Measurements from ENCODE around the gene KRT80. TPM values are rescaled to one million over a fixed set of nuclear protein-coding genes. Genes with fewer than 3 reads are reported as not detected.

KRT80 gene
- total and polyA plus RNA-seq, 2 experiments from 2014 or later: not detected

- H3K9me3 Mint-ChIP-seq: no peaks in the 10 kb centered on the region
- no peaks in the 10 kb centered on the region for H4K20me1 ChIP-seq (replicated peaks; ENCODE audit: insufficient read depth)
- no peaks in the 10 kb centered on the region for H3K79me2 ChIP-seq (replicated peaks; ENCODE audit: insufficient read depth)
- peak overlapping the region; percentile 69; the same call in 1 of the 2 replicates for H2AFZ ChIP-seq
- H3K27me3 ChIP-seq (ENCODE audit: insufficient read depth): no peaks in the 10 kb centered on the region
- no peaks in the 10 kb centered on the region for H3K36me3 ChIP-seq (ENCODE audit: insufficient read depth)
- DNase-seq (ENCODE audit: low spot score) (no peak), ATAC-seq (peak; percentile 15)
- no peaks in the 10 kb centered on the region for H3K9me2 ChIP-seq (ENCODE audit: insufficient read depth)
- peaks cover 4% of the 10 kb centered on the region for H3K27me3 Mint-ChIP-seq (ENCODE audit: insufficient read depth, low read depth, poor library complexity)
- H3K4me1 Mint-ChIP-seq: peaks cover 25% of the 10 kb centered on the region
- H3F3A ChIP-seq (replicated peaks; ENCODE audit: low read depth): no peaks in the 10 kb centered on the region
- no peak overlapping the region for H3K27ac Mint-ChIP-seq
- H3K27ac ChIP-seq (ENCODE audit: low read depth): no peak overlapping the region
- no peak for TF ChIP-seq POLR2AphosphoS5 (IDR thresholded peaks at IDR 0.05; ENCODE audit: low read depth)
- no peak for TF ChIP-seq ZNF331 (CRISPR knock-in tag; IDR thresholded peaks at IDR 0.05; ENCODE audit: low read depth)
- no peak for TF ChIP-seq CTCF (conservative IDR thresholded peaks at IDR 0.05; ENCODE audit: low read depth in 2 of 2)
- no peak for TF ChIP-seq EZH2phosphoT487 (IDR thresholded peaks at IDR 0.05; ENCODE audit: unreplicated experiment)
- no peak for TF ChIP-seq NANOG (IDR thresholded peaks at IDR 0.05; ENCODE audit: borderline replicate concordance)
- TF ChIP-seq CREB1 (CRISPR knock-in tag; IDR thresholded peaks at IDR 0.05; ENCODE audit: low read depth): no peak
- TF ChIP-seq REST (IDR thresholded peaks at IDR 0.05; ENCODE audit: unreplicated experiment): no peak
- no peak for TF ChIP-seq STAT1 (IDR thresholded peaks at IDR 0.05; ENCODE audit: unreplicated experiment)
- TF ChIP-seq JUNB (IDR thresholded peaks at IDR 0.05; ENCODE audit: unreplicated experiment): no peak
- TF ChIP-seq, protein P1, sequence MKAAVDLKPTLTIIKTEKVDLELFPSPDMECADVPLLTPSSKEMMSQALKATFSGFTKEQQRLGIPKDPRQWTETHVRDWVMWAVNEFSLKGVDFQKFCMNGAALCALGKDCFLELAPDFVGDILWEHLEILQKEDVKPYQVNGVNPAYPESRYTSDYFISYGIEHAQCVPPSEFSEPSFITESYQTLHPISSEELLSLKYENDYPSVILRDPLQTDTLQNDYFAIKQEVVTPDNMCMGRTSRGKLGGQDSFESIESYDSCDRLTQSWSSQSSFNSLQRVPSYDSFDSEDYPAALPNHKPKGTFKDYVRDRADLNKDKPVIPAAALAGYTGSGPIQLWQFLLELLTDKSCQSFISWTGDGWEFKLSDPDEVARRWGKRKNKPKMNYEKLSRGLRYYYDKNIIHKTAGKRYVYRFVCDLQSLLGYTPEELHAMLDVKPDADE (IDR thresholded peaks at IDR 0.05): no peak
- TF ChIP-seq, protein P2, sequence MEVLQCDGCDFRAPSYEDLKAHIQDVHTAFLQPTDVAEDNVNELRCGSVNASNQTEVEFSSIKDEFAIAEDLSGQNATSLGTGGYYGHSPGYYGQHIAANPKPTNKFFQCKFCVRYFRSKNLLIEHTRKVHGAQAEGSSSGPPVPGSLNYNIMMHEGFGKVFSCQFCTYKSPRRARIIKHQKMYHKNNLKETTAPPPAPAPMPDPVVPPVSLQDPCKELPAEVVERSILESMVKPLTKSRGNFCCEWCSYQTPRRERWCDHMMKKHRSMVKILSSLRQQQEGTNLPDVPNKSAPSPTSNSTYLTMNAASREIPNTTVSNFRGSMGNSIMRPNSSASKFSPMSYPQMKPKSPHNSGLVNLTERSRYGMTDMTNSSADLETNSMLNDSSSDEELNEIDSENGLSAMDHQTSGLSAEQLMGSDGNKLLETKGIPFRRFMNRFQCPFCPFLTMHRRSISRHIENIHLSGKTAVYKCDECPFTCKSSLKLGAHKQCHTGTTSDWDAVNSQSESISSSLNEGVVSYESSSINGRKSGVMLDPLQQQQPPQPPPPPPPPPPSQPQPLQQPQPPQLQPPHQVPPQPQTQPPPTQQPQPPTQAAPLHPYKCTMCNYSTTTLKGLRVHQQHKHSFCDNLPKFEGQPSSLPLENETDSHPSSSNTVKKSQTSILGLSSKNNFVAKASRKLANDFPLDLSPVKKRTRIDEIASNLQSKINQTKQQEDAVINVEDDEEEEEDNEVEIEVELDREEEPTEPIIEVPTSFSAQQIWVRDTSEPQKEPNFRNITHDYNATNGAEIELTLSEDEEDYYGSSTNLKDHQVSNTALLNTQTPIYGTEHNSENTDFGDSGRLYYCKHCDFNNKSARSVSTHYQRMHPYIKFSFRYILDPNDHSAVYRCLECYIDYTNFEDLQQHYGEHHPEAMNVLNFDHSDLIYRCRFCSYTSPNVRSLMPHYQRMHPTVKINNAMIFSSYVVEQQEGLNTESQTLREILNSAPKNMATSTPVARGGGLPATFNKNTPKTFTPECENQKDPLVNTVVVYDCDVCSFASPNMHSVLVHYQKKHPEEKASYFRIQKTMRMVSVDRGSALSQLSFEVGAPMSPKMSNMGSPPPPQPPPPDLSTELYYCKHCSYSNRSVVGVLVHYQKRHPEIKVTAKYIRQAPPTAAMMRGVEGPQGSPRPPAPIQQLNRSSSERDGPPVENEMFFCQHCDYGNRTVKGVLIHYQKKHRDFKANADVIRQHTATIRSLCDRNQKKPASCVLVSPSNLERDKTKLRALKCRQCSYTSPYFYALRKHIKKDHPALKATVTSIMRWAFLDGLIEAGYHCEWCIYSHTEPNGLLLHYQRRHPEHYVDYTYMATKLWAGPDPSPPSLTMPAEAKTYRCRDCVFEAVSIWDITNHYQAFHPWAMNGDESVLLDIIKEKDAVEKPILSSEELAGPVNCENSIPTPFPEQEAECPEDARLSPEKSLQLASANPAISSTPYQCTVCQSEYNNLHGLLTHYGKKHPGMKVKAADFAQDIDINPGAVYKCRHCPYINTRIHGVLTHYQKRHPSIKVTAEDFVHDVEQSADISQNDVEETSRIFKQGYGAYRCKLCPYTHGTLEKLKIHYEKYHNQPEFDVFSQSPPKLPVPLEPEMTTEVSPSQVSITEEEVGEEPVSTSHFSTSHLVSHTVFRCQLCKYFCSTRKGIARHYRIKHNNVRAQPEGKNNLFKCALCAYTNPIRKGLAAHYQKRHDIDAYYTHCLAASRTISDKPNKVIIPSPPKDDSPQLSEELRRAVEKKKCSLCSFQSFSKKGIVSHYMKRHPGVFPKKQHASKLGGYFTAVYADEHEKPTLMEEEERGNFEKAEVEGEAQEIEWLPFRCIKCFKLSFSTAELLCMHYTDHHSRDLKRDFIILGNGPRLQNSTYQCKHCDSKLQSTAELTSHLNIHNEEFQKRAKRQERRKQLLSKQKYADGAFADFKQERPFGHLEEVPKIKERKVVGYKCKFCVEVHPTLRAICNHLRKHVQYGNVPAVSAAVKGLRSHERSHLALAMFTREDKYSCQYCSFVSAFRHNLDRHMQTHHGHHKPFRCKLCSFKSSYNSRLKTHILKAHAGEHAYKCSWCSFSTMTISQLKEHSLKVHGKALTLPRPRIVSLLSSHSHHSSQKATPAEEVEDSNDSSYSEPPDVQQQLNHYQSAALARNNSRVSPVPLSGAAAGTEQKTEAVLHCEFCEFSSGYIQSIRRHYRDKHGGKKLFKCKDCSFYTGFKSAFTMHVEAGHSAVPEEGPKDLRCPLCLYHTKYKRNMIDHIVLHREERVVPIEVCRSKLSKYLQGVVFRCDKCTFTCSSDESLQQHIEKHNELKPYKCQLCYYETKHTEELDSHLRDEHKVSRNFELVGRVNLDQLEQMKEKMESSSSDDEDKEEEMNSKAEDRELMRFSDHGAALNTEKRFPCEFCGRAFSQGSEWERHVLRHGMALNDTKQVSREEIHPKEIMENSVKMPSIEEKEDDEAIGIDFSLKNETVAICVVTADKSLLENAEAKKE (CRISPR knock-in tag; IDR thresholded peaks at IDR 0.05): no peak
- no peak for TF ChIP-seq ZNF114 (CRISPR knock-in tag; IDR thresholded peaks at IDR 0.05)
- no peak for TF ChIP-seq EZH2 (IDR thresholded peaks at IDR 0.05; ENCODE audit: low read depth, unreplicated experiment)
- H3K36me3 Mint-ChIP-seq (ENCODE audit: low read depth): no peaks in the 10 kb centered on the region
- no peak overlapping the region for H3K4me3 ChIP-seq
- H3K4me3 Mint-ChIP-seq: no peak overlapping the region
- H3K4me2 ChIP-seq: no peak overlapping the region
- H3K4me1 ChIP-seq (ENCODE audit: insufficient read depth): peaks cover 5% of the 10 kb centered on the region
Measured at GRCh38 chr12:52200781-52201450, 9.1 kb upstream of the KRT80 start.

All from GM23338 (cell line).